HG03469 (cell line): ENCODE results near the gene DNASE2.
"Not testable (repeated sequence)": the region's sequence is repeated elsewhere in the genome, so short reads cannot be mapped to it uniquely, and the experiment has no call there.

Experiments
- ATAC-seq: cut with Tn5 transposase; IDR thresholded peaks from one replicate; pipeline ENCODE4 v1.9.1; 2021; ENCODE audit warnings: mild to moderate bottlenecking, moderate library complexity, moderate number of reproducible peaks; ENCODE audit not compliant: unreplicated experiment

The DNASE2 gene

GRCh38 chr19:12881172-12881808 lies at the start of gene DNASE2:
Gene DNASE2, minus strand, starts transcription at chr19:12881449. Its CDS starts 74 bp downstream, at chr19:12881375.
- ATAC-seq: no peak

DNA sequence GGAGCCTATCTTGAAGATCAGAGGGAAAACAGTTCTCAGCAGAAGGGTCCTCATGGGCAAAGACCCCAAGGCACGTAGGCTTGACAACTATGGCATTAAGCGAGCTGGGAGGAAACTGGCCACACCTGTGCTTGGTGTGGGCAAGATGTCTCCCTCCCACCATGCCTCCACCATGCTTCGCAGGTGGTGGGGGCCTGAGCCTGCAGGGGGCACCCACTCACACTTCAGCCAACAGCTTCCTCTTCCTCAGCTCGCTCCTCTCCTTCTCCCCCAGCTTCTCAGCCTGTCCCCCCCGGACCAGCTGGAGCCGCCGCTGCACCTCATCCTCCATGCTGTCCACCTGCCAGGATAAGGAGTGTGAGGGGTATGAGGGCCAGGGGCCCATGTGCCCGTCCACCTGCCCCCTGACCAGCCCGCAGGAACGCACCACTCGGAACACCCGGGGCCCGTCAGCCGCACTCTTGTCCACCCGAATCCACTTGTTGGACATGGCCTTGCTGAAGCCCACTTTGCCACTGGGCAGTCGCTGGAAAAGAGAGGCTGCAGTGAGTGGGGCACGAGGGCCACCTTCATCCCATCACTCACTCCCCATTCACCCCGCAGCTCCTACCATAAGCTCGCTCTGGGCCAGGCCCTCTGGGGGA lies 48.9 kb upstream of the DNASE2 start:
- ATAC-seq: no peak

GRCh38 chr19:12924621-12925310 lies 43.5 kb upstream of the DNASE2 start:
- no peak for ATAC-seq

GRCh38 chr19:12922959-12923358 lies 41.7 kb upstream of the DNASE2 start:
- ATAC-seq: no peak

DNA sequence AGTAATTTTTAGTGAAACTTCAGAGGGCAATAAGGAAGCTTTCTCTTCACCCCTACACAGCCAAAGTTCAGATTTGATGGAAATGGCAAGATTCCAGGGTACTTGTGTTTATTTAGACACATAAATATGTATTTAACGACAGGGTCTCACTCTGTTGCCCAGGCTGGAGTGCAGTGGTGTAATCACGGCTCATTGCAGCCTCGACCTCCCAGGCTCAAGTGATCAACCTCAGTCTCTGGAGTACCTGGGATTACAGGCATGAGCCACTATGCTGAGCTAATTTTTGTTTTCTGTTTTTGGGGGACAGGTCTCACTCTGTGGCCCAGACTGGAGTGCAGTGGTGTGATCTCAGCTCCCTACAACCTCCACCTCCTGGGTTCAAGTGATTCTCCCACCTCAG lies 39.8 kb upstream of the DNASE2 start:
- no peak for ATAC-seq

- ATAC-seq: no peak
These were observed 37.0 kb upstream of the DNASE2 start for GRCh38 chr19:12918253-12918652.

- not testable (repeated sequence) for ATAC-seq
These were observed 34.6 kb upstream of the DNASE2 start for GRCh38 chr19:12915860-12916259.

GRCh38 chr19:12913851-12914690 lies 32.8 kb upstream of the DNASE2 start:
- no peak for ATAC-seq

- no peak for ATAC-seq
These were observed 31.8 kb upstream of the DNASE2 start for GRCh38 chr19:12913011-12913561.

GRCh38 chr19:12912571-12912970 lies 31.3 kb upstream of the DNASE2 start:
- no peak for ATAC-seq

DNA sequence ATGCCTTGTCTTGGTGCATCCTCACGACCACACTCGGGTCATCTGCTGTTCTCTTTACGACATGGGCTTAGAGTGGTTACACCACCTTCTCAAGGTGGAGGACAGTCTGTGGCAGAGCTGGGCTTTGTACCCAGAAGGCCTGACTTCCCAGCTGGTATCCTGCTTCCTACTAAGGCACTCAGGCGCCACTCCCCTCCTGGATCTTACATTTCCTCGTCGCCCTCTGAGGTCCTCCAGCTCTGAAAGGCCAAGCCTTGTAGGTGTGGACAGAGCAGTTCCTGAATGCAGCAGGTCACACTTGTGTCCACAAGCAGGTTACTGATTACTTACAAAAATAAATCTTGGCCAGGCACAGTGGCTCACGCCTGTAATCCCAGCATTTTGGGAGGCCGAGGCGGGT lies 25.9 kb upstream of the DNASE2 start:
- no peak for ATAC-seq

DNA sequence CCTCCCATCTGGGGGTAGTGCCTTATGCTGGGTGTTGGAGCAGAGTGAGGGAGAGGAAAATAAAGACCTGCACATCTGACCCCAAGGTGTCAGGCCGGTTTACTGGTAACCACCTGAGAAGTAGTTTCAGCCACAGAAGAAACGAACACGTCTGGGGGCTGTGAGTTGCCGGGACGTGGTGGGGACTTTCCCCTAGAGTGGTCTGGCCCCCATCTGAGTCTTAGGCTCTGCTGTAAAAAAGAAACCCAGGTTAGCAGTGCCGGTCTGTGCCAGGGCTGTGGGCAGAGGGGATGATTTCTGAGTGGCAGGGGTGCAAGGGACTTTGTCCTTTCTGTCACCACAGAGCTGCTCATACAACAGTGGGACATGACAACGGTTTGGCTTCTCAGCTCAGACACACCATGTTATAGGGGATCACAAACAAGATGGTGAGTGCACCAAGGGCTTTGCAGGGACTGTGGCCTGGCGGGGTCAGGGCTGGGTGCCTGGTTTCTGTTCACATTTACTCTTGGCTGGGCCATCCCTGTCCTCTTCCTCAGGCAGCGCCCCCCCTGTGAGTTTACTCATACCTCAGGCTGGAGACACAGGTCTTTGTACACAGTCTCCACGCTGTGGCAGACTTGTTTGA lies 18.8 kb upstream of the DNASE2 start:
- ATAC-seq: peak; percentile 40

GRCh38 chr19:12896460-12896859 lies 15.2 kb upstream of the DNASE2 start:
- ATAC-seq: no peak

GRCh38 chr19:12893582-12893981 lies 12.3 kb upstream of the DNASE2 start:
- no peak for ATAC-seq

DNA sequence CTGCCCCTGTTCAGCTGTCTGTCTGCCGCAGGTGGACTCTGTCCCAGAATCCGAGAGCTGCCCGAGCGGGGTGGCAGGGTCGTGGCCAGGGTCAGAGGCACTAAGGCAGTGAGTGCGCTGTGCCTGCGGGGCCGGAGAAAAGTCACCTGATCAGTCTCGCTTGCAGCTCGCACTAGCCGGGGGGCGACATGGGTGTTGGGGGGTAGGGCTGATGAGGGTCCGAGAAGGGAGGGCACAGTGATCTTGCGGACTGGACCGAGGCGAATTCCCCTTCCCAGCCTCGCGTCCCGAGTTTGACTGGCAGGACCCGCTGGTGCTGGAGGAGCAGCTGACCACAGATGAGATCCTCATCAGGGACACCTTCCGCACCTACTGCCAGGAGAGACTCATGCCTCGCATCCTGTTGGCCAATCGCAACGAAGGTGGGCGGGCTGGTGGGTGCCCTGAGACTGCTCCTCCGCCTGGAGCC lies 10.3 kb upstream of the DNASE2 start:
- no peak for ATAC-seq

DNA sequence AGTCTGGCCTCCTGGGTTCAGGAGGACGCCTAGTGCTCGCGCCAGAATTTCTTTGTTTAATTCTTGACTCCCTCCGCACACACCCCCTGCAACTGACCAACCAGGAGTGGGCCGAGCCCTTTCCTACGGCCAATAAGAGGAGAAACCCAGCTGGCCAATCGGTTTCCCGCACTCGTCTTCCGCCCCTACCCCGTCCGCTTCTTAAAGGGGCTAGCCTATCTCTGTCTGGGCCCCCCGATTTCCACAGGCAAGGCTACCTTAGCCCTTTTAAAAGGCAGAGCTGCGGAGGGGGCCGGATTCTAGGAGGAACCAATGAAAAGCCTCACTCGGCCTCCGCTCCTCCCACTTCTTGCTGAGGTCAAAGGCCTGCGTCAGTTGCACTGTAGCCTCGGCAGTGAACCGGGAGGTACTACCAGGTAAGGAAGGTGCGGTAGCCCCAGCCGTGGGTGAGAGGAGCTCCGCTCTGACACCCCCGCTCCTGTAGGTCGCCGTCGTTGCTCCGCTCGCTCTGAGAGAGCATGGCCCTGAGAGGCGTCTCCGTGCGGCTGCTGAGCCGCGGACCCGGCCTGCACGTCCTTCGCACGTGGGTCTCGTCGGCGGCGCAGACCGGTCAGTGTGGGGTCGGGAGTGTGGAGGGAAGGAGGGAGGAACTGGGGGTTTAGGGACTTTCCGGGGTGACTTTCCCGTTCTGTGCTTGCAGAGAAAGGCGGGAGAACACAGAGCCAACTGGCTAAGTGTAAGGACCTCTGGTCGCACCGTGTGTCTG lies 9.7 kb upstream of the DNASE2 start, which contains the start of gene GCDH:
TSS of gene GCDH (plus strand) at position 374 of the 766 bp plus-strand sequence. CDS start at position 519, 145 bp downstream.
- no peak for ATAC-seq

GRCh38 chr19:12890299-12890786 lies 9.1 kb upstream of the DNASE2 start:
- ATAC-seq: not testable (repeated sequence)

- ATAC-seq: no peak
These were observed 6.9 kb upstream of the DNASE2 start for GRCh38 chr19:12888006-12888603.
